Neural progenitor cell (in vitro differentiated cells): ENCODE measurements around the gene SLC12A7. TPM values are rescaled to one million over a fixed set of nuclear protein-coding genes. Genes with fewer than 3 reads are reported as not detected.

Experiments
- DNase-seq: peaks from one replicate; pipeline ENCODE4 v3.0.0-alpha.2; 2016; ENCODE audit warnings: low spot score
- H2AFZ ChIP-seq: fragments of 200-600 bp; sonication (generic); replicated peaks from 2 replicates; pipeline ENCODE4 v1.6.1; 2016; ENCODE audit warnings: antibody characterized with exemption
- H3F3A ChIP-seq: fragments of 200-600 bp; sonication (generic); 2 replicates; pipeline ENCODE4 v1.6.1; 2016; ENCODE audit warnings: antibody characterized with exemption, low read depth
- H3K27ac ChIP-seq: fragments of 200-600 bp; sonication (generic); 2 replicates; pipeline ENCODE4 v1.5.1; 2016; ENCODE audit warnings: mild to moderate bottlenecking
- H3K27me3 ChIP-seq: fragments of 200-600 bp; sonication (generic); 2 replicates; pipeline ENCODE4 v1.6.1; 2016; ENCODE audit warnings: mild to moderate bottlenecking, moderate library complexity
- H3K36me3 ChIP-seq: fragments of 200-600 bp; sonication (generic); 2 replicates; pipeline ENCODE4 v1.5.1; 2016
- H3K4me1 ChIP-seq: fragments of 200-600 bp; sonication (generic); 2 replicates; pipeline ENCODE4 v1.6.1; 2016; ENCODE audit warnings: mixed run types
- H3K4me2 ChIP-seq: fragments of 200-600 bp; sonication (generic); 2 replicates; pipeline ENCODE4 v1.6.1; 2016
- H3K4me3 ChIP-seq: fragments of 200-600 bp; sonication (generic); 2 replicates; pipeline ENCODE4 v1.5.1; 2016
- H3K79me2 ChIP-seq: fragments of 200-600 bp; sonication (generic); 2 replicates; pipeline ENCODE4 v1.6.1; 2016; ENCODE audit warnings: low read depth
- H3K9ac ChIP-seq: fragments of 200-600 bp; sonication (generic); 2 replicates; pipeline ENCODE4 v1.6.1; 2016
- H3K9me3 ChIP-seq: fragments of 200-600 bp; sonication (generic); 2 replicates; pipeline ENCODE4 v1.5.1; 2016; ENCODE audit warnings: low read depth
- H4K20me1 ChIP-seq: fragments of 200-600 bp; sonication (generic); 2 replicates; pipeline ENCODE4 v1.6.1; 2016; ENCODE audit warnings: low read depth
- H3K27ac Mint-ChIP-seq: 3 replicates; pipeline ENCODE4 v1.8.0; 2021; ENCODE audit warnings: mixed read lengths
- H3K27me3 Mint-ChIP-seq: 2 replicates; pipeline ENCODE4 v1.8.0; 2022; ENCODE audit warnings: low read depth, mild to moderate bottlenecking, inconsistent platforms, moderate library complexity, mixed read lengths; ENCODE audit not compliant: insufficient read depth
- H3K36me3 Mint-ChIP-seq: 3 replicates; pipeline ENCODE4 v1.8.0; 2021; ENCODE audit warnings: mixed read lengths
- H3K4me1 Mint-ChIP-seq: 3 replicates; pipeline ENCODE4 v1.8.0; 2021; ENCODE audit warnings: mixed read lengths
- H3K4me3 Mint-ChIP-seq: 3 replicates; pipeline ENCODE4 v1.8.0; 2021; ENCODE audit warnings: mild to moderate bottlenecking, moderate library complexity, mixed read lengths
- H3K9me3 Mint-ChIP-seq: 3 replicates; pipeline ENCODE4 v1.8.0; 2020; ENCODE audit warnings: mixed read lengths
- EZH2 ChIP-seq: fragments of 200-600 bp; sonication (generic); IDR thresholded peaks from 2 replicates; pipeline ENCODE4 v1.6.1; 2017; ENCODE audit warnings: antibody characterized with exemption, mild to moderate bottlenecking, moderate library complexity
- EZH2phosphoT487 ChIP-seq: fragments of 200-600 bp; sonication (generic); IDR thresholded peaks from 2 replicates; pipeline ENCODE4 v1.6.1; 2017; ENCODE audit warnings: antibody characterized with exemption
- total RNA-seq: library from RNA; depleted of rRNA; stranded (reverse); fragments of >200 nt; gene quantifications from 2 replicates; pipeline ENCODE4 v1.2.3, GENCODE V29; 2015; ENCODE audit warnings: low replicate concordance
- TF ChIP-seq, protein P1 (sequence below): fragments of 200-600 bp; sonication (generic); IDR thresholded peaks from 2 replicates; pipeline ENCODE4 v1.5.1; 2017; ENCODE audit warnings: antibody characterized with exemption, mild to moderate bottlenecking

SLC12A7 gene
- total RNA-seq, 1 donor from 2014 or later: 7.5 TPM

DNA sequence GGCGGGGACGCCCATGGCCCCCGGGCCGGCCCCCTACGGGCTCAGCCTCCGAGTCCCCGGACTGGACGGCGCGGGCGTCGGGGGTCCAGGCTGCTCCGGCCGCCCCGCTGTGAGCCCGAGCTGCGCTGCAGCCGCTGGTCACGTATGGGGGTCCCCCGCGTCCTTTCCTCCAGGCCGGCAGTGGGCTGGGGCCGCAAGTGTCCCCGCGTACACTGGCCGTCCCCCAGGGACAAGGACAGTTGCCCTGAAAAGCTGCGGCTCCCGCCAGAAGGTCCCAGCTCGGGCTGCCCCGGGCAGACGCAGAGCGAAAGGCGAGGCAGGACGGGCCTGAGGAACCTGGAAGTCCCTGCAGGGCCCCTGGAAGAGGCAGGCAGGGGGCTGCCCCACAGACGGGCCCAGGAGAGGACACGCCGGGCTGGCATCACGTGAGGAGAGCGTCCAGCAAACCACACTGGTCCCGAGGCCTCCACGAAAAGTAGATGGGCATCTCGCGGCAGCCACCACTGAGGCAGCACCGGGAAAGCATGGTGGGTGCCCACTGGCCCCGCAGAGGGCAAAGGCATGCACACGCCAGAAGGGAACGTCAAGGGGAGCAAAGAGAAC, 106.5 kb downstream of the SLC12A7 start:
- H3K4me2 ChIP-seq: peak overlapping the region; percentile 87
- no peak overlapping the region for H3K27ac ChIP-seq
- peak overlapping the region; percentile 76 for H3K4me3 Mint-ChIP-seq
- peaks cover 91% of the 10 kb centered on the region for H3K27me3 ChIP-seq
- H3K4me3 ChIP-seq: peak overlapping the region; percentile 56
- no peaks in the 10 kb centered on the region for H3K79me2 ChIP-seq
- TF ChIP-seq EZH2 (peak; percentile 48), EZH2phosphoT487 (peak; percentile 39)
- TF ChIP-seq, protein P1, sequence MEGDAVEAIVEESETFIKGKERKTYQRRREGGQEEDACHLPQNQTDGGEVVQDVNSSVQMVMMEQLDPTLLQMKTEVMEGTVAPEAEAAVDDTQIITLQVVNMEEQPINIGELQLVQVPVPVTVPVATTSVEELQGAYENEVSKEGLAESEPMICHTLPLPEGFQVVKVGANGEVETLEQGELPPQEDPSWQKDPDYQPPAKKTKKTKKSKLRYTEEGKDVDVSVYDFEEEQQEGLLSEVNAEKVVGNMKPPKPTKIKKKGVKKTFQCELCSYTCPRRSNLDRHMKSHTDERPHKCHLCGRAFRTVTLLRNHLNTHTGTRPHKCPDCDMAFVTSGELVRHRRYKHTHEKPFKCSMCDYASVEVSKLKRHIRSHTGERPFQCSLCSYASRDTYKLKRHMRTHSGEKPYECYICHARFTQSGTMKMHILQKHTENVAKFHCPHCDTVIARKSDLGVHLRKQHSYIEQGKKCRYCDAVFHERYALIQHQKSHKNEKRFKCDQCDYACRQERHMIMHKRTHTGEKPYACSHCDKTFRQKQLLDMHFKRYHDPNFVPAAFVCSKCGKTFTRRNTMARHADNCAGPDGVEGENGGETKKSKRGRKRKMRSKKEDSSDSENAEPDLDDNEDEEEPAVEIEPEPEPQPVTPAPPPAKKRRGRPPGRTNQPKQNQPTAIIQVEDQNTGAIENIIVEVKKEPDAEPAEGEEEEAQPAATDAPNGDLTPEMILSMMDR: no peak
- H2AFZ ChIP-seq: peak overlapping the region; percentile 82
- H3K36me3 Mint-ChIP-seq: peaks cover 1% of the 10 kb centered on the region
- no peaks in the 10 kb centered on the region for H3K36me3 ChIP-seq
- no peak overlapping the region for H3K27ac Mint-ChIP-seq
- peaks cover 30% of the 10 kb centered on the region for H3K27me3 Mint-ChIP-seq
- H4K20me1 ChIP-seq: peaks cover 10% of the 10 kb centered on the region
- no peaks in the 10 kb centered on the region for H3K9me3 Mint-ChIP-seq
- H3K9ac ChIP-seq: no peak overlapping the region
- peaks cover 27% of the 10 kb centered on the region for H3K4me1 Mint-ChIP-seq
- no peaks in the 10 kb centered on the region for H3K9me3 ChIP-seq
- peaks cover 8% of the 10 kb centered on the region for H3K4me1 ChIP-seq
- no peak for DNase-seq
- peaks cover 5% of the 10 kb centered on the region for H3F3A ChIP-seq

DNA sequence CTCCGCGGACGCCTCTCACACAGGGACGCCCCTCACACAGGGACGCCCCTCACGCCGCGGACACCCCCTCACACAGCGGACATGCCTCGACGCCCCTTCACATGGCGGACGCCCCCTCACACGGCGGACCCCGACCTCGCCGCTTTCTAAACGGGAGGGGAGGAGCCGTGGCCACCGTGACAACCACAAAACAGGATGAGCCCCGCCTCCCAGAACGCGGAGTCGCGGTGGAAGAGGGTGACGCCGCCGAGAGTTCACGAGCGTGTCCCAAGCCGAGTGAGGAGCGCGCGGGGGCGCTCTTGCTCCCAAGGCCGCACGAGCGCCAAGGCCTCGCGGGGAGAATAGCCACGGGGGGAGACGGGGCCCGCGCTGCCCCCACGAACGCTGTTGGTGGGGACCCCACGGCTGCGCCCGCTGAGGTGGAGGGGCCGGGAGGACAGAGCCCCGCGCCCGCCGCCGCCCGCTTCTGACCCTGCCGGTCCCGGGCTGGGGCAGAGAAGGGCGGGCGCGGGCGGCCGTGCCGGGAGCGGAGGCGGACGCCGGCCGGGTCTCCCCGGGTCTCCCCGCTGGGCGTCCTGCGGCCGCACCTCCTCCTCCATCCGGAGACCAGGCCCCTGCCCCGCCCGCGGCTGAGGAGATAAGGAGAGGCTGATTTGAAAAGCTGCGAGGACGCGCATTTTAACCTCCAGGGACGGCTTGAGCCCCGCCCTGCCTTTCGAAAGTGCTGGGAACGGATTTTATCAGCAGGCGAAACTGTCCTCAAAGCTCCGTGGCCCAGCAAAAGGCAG, 107.2 kb downstream of the SLC12A7 start:
- DNase-seq: peak; percentile 80

GRCh38 chr5:1003296-1003937, 108.4 kb downstream of the SLC12A7 start:
- H3K27me3 ChIP-seq: peaks cover 75% of the 10 kb centered on the region
- no peak overlapping the region for H2AFZ ChIP-seq
- no peaks in the 10 kb centered on the region for H3F3A ChIP-seq
- no peaks in the 10 kb centered on the region for H3K36me3 ChIP-seq
- Mint-ChIP-seq H3K4me1 (peaks cover 22% of the 10 kb centered on the region), H3K4me3 (peak overlapping the region; percentile 68), H3K27me3 (peaks cover 27% of the 10 kb centered on the region), H3K27ac (no peak overlapping the region), H3K36me3 (peaks cover 1% of the 10 kb centered on the region), H3K9me3 (no peaks in the 10 kb centered on the region)
- H3K27ac ChIP-seq: no peak overlapping the region
- no peaks in the 10 kb centered on the region for H3K4me1 ChIP-seq
- H3K9ac ChIP-seq: no peak overlapping the region
- no peaks in the 10 kb centered on the region for H4K20me1 ChIP-seq
- H3K4me3 ChIP-seq: no peak overlapping the region
- no peaks in the 10 kb centered on the region for H3K79me2 ChIP-seq
- no peak overlapping the region for H3K4me2 ChIP-seq
- TF ChIP-seq EZH2 (no peak), EZH2phosphoT487 (no peak)
- TF ChIP-seq, protein P1: no peak
- DNase-seq: no peak
- H3K9me3 ChIP-seq: no peaks in the 10 kb centered on the region

More for the DNA sequence above, 107.2 kb downstream of the SLC12A7 start:
- no peak overlapping the region for H3K27ac Mint-ChIP-seq
- no peak overlapping the region for H3K27ac ChIP-seq
- H3K27me3 ChIP-seq: peaks cover 87% of the 10 kb centered on the region
- H3F3A ChIP-seq: no peaks in the 10 kb centered on the region
- peaks cover 3% of the 10 kb centered on the region for H4K20me1 ChIP-seq
- peaks cover 1% of the 10 kb centered on the region for H3K36me3 Mint-ChIP-seq
- H3K27me3 Mint-ChIP-seq: peaks cover 26% of the 10 kb centered on the region
- H3K9me3 ChIP-seq: no peaks in the 10 kb centered on the region
- H3K4me1 ChIP-seq: peaks cover 6% of the 10 kb centered on the region
- H3K79me2 ChIP-seq: no peaks in the 10 kb centered on the region
- H3K4me3 ChIP-seq: peak overlapping the region; percentile 56
- no peak overlapping the region for H3K9ac ChIP-seq
- no peaks in the 10 kb centered on the region for H3K36me3 ChIP-seq
- H3K4me1 Mint-ChIP-seq: peaks cover 20% of the 10 kb centered on the region
- no peaks in the 10 kb centered on the region for H3K9me3 Mint-ChIP-seq
- peak overlapping the region; percentile 82 for H2AFZ ChIP-seq
- peak overlapping the region; percentile 81 for H3K4me3 Mint-ChIP-seq
- H3K4me2 ChIP-seq: peak overlapping the region; percentile 87
- TF ChIP-seq, protein P1: peak; percentile 50
- TF ChIP-seq EZH2phosphoT487 (peak; percentile 84), EZH2 (peak; percentile 90)
